NCI-H1092 (cell line): Measurements from ENCODE around the gene PPP1R1A.

ENCODE experiments used
- DNase-seq: peaks from one replicate; lab custom pipeline; 2025; lab: John Stamatoyannopoulos, UW

Gene PPP1R1A

DNA sequence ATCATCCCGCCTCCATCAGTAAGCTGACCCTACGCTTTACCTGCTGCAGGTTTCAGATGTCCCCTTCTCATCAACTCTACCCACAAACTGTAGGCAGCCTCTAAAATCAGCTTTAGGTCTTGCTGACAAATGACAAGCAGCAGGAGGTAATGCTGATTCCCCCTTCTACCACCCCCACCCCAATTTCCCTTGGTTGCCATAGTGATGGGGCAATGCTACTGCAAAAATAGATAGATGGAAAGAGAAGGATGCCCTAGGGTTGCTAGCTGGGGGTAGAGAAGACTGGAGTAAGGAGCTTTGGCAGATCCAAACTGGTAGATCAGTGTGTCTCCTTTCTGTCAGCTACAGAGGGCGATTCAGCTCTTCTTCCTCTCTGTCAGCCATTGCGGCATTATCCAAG, 58.9 kb downstream of the PPP1R1A start:
- no peak for DNase-seq
